ENCODE measurements around the gene RAB12.
"Not testable (repeated sequence)": the region's sequence is repeated elsewhere in the genome, so short reads cannot be mapped to it uniquely, and the experiment has no call there.

RAB12 gene

GRCh38 chr18:8651478-8652261 is 42.4 kb downstream of the RAB12 start:
- not testable (repeated sequence) for DNase-seq

GRCh38 chr18:8654503-8655451 is 45.5 kb downstream of the RAB12 start:
- no peak for DNase-seq

DNA sequence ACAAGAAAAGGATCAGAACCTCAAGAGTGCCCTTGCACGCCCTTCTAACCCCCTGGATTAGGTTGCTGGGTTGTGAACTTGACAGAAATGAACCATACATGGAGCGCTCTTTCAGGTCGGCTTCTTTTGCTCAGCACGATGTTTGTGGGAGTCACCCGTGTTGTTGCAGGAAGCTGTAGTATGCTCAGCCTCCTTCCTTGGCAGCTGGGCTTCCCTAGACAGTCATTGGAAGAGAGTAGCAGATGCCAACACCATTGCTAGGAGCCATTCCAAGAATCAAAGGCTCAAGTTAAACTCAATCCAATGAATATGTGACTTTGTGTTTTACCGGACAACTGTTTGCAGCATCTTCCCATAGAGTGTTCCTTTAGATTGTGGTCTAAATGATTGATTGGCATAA is 47.0 kb downstream of the RAB12 start:
- no peak for DNase-seq

GRCh38 chr18:8657050-8657820 is 48.0 kb downstream of the RAB12 start:
- DNase-seq, result no peak

DNA sequence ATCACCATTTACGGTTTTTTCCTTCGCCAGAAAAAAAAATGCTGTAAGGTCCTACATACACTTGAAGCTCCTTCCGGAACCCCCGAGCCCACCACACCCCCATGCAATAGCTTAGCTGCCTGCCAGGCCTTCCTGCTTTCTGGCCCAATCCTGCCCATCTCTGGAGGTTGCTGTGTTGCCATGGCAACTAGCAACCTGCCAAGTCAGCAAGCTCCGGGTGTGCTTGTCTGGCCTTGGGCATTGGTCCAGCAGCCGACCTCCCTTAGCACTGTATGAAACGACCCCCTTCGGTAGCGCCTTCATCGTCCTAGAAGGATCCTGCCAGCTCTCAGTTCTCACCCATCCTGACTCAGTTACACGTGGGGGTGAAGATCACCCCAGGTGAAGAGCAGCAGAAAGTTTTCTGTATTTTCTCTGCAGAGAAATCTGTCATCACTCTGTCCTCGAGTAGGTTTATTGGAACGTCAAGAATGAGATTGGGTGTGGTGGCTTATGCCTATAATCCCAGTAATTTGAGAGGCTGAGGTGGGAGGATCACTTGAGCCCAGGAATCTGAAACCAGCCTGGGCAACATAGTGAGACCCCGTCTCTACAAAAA is 48.7 kb downstream of the RAB12 start:
- DNase-seq, result no peak

GRCh38 chr18:8658858-8659485 is 49.7 kb downstream of the RAB12 start:
- DNase-seq, result no peak

DNA sequence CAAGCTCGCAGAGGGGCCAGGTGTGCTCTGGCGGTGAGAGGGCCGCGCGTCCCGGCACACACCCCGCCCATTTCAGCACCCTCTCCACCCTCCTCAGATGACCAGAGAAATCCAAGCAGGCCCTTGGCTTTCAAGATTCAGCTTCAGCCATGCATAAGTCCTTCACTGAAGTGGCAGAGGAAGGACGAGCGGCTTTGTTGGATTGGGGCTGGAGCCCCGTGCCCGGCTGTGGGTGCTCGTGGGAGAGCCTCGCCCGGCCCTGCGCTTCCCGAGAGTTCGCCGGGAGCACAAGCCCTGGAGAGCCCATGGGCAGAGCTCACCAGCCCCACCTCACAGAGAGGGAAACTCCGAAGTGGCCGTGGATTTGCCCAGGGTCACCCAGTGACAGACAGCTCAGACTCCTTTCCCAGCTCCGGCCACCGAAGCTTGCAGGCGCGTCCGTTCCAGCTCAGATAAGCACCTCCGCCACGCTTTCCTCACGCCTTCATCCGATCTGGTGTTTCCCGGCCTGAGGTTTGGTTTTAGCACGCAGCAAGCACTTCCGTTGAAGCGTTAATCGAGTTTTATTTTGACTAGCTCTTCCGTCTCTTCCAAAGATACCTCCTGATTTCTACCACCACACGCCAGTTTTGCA is 50.5 kb downstream of the RAB12 start:
- no peak for DNase-seq

DNA sequence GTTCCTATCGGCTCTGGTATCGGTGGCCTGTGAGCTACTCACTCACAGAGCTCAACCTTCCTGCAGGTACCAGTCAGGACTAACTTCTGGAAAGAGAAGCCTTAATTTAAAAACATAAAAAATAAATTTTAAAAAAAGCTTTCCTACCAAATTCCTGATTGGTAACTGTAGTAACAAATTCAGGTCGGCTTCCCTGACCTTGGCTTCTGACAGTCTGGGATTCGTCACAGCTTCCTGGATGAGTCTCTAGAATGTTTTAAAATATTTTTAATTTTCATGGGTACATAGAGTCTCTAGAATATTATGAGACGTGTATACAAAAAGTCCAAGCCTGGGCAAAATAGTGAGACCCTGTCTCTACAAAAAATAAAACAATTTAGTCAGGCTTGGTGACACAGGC is 51.1 kb downstream of the RAB12 start:
- no peak for DNase-seq

DNA sequence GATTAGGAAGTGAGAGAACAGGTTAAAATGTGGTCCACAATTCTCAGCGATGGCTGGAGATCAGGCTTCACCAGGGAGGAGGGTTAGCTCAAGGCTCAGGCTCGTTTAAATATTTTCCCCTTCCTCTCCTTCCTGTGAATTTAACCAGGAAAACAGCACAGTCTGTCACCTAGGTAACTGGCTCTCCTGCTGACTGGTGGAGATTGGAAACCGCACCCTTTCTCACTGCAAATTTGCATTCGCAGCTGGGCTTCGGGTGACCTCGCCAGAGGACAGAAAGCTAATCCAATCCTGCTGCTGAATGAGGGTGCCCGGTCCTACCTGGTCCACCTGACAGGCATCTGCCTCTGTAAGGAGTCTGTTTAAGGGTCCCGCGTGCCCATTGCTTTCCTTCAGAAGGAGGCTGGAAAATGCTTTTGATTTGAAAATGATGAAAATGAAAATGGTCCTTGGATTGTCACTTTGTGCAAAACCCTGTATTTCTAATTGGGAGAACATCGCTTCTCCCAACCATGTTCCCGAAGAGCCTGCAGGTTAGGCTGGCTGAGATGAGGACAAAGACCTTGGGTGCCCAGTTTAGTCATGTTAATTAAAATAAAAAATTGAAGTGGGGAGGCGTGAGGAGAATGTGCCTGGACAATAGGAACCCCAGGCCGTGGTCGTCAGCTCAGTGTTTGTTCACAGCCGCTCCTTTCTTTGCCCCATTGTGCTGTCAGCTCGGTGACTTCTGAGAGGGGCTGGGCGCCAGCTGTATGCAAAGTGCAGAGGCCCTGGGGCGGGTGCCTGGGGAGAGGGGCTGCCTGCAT is 52.7 kb downstream of the RAB12 start:
- DNase-seq, result no peak

GRCh38 chr18:8662560-8663255 is 53.5 kb downstream of the RAB12 start:
- no peak for DNase-seq

DNA sequence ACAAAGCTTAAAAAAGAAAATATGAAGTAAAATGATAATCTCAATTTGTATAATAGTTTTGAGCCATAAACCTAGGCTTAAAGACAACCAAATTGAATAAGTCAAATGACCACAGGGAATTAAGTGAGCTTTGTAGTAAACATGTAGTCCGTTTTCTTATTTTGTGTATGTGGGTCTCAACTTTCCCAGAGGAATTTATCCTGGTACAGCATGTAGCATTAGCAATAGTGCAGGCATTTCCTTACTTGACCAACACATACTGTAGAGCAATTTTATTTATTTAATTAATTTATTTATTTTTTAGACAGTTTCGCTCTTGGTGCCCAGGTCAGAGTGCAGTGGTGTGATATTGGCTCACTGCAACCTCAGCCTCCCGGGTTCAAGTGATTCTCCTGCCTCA is 58.6 kb downstream of the RAB12 start:
- DNase-seq, result no peak

GRCh38 chr18:8668381-8668780 is 59.1 kb downstream of the RAB12 start:
- DNase-seq, result no peak

DNA sequence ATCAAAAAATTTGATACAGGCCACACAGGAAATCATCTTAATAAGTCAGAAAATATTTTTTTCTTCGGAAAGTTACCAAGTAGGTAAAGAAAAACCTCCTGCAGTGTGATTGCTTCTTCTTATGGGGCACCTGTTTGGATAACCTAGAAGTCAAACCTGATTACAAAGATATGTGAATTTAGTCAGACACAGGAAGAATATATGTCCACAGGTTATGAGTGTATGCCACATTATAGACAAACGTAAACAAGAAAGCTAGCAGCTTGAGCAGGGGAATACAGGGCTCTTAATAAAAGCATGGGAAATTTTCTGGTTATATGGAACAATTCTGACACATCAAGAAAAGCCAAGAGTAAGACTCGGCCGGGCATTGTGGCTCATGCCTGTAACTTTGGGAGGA is 60.3 kb downstream of the RAB12 start:
- no peak for DNase-seq

DNA sequence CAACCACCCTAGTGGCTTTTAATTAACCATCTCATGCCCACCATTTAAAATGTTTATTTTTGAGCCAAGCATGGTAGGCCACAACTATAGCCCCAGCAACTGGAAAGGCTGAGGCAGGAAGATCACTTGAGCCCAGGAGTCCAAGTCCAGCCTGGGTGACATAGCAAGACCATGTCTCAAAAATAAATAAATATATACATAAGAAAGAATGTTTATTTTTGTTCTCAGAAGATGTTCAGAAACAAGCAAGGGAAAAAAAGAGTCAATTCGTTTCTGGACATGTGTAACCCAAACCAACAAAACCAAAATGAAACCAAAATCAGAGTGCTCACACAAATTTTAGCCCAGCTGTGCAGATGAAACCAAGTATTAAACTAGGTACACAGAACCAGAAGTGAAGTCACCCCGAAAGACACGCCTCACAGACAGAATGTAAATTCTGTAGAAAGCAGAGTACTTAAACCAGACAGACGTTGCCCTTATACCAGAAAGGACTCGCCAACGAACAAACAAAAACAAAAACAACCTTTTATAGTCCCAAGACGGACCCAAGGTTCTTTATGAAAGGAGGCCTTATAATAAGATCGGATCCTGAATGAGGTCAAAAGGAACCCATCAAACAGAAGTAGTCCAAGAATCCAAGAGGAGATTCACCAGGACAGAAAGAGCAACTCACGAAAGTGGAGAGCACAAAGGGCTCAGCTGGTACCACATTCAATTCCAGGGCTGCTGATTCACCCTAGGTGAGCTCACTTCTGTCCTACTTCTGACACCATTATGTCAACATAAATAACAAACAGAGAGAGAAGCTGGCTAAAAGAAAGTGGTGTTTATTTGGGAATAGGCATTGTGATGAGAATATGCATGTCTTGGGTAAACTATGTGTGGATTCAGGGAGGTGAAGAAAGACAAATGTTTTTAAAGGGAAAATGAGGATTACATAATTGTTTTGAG is 64.3 kb downstream of the RAB12 start:
- DNase-seq, result no peak

- DNase-seq, result no peak
These were observed 65.8 kb downstream of the RAB12 start for GRCh38 chr18:8675057-8675456.

DNA sequence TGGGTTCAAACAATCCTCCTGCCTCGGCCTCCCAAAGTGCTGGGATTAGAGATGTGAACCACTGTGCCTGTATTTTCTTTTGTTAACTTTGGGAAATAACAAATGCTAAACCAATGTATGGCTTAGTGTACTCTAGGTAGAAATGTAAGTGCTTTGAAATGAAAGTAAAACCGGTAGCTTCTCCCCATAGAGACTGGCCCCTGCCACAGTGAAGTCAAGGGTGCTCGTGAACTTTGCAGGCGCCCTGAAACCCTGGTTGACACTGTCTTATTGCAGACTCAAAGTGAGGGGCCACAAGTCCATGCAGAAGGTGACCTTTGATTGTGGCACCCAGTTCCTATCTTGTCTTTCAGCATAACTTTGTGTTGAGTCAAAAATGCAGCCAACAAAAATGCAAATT is 72.0 kb downstream of the RAB12 start:
- no peak for DNase-seq

GRCh38 chr18:8684577-8684976 is 75.3 kb downstream of the RAB12 start:
- DNase-seq, result no peak

GRCh38 chr18:8685141-8685913 is 76.1 kb downstream of the RAB12 start:
- DNase-seq, result no peak

GRCh38 chr18:8685914-8686216 is 76.6 kb downstream of the RAB12 start:
- no peak for DNase-seq

Data from activated CD4-positive, CD25-positive, alpha-beta regulatory T cell treated with anti-CD3 and anti-CD28 coated beads, Interleukin-2, amount 50 U/mL, for 72 hours (primary cell).